GM23338 (cell line): ENCODE data around the gene PRKAR1B.

ENCODE experiments used
- CTCF ChIP-seq, 2 experiments: fragments of 200-600 bp in 1 of 2; sonication (generic) in 1 of 2; conservative IDR thresholded peaks; 2 replicates each; pipeline versions ENCODE4 v1.5.1 to v1.6.1; 2016 to 2017; ENCODE audit warnings: antibody characterized with exemption in 2 of 2, low read depth in 2 of 2, mild to moderate bottlenecking in 2 of 2, moderate library complexity in 1 of 2
- ETS1 ChIP-seq: IDR thresholded peaks from 2 replicates; pipeline ENCODE4 v1.6.1; 2016; ENCODE audit warnings: antibody characterized with exemption
- EZH2 ChIP-seq: fragments of 200-600 bp; sonication (generic); IDR thresholded peaks from one replicate; pipeline ENCODE4 v1.8.0; 2017; ENCODE audit warnings: antibody characterized with exemption, mild to moderate bottlenecking, low read depth; ENCODE audit not compliant: unreplicated experiment
- EZH2phosphoT487 ChIP-seq: fragments of 200-600 bp; sonication (generic); IDR thresholded peaks from one replicate; pipeline ENCODE4 v1.8.1; 2018; ENCODE audit warnings: antibody characterized with exemption; ENCODE audit not compliant: unreplicated experiment
- POLR2AphosphoS5 ChIP-seq: IDR thresholded peaks from 2 replicates; pipeline ENCODE4 v1.6.1; 2016; ENCODE audit warnings: antibody characterized with exemption, low read depth
- STAT1 ChIP-seq: IDR thresholded peaks from one replicate; pipeline ENCODE4 v1.6.1; 2016; ENCODE audit warnings: antibody characterized with exemption; ENCODE audit not compliant: unreplicated experiment
- TF ChIP-seq, protein P1 (sequence below): IDR thresholded peaks from one replicate; pipeline ENCODE4 v1.6.1; 2018; ENCODE audit warnings: antibody characterized with exemption; ENCODE audit not compliant: unreplicated experiment

DNA sequence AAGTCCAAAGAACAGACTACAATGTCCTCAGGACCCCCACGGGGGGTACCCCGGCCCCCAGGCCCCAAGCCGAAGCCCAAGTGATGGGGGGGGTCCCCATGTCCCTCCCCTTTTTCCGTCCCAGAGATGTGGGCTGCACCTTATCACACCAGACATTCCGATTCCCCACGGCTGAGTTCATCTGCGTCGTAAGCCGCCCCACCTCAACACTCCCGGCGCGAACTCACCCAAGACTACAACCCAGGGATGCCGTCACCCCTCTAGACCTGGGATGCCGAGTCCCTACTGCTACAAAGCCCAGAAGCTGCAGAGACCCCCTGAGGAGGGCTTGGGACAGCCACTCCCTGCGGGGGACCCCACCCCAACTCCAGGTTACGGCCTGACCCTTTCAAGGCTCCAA lies 221.9 kb downstream of the PRKAR1B start:
- TF ChIP-seq EZH2phosphoT487: no peak
- TF ChIP-seq, protein P1, sequence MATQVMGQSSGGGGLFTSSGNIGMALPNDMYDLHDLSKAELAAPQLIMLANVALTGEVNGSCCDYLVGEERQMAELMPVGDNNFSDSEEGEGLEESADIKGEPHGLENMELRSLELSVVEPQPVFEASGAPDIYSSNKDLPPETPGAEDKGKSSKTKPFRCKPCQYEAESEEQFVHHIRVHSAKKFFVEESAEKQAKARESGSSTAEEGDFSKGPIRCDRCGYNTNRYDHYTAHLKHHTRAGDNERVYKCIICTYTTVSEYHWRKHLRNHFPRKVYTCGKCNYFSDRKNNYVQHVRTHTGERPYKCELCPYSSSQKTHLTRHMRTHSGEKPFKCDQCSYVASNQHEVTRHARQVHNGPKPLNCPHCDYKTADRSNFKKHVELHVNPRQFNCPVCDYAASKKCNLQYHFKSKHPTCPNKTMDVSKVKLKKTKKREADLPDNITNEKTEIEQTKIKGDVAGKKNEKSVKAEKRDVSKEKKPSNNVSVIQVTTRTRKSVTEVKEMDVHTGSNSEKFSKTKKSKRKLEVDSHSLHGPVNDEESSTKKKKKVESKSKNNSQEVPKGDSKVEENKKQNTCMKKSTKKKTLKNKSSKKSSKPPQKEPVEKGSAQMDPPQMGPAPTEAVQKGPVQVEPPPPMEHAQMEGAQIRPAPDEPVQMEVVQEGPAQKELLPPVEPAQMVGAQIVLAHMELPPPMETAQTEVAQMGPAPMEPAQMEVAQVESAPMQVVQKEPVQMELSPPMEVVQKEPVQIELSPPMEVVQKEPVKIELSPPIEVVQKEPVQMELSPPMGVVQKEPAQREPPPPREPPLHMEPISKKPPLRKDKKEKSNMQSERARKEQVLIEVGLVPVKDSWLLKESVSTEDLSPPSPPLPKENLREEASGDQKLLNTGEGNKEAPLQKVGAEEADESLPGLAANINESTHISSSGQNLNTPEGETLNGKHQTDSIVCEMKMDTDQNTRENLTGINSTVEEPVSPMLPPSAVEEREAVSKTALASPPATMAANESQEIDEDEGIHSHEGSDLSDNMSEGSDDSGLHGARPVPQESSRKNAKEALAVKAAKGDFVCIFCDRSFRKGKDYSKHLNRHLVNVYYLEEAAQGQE: no peak
- no peak for TF ChIP-seq POLR2AphosphoS5
- no peak for TF ChIP-seq CTCF (conservative IDR thresholded peaks at IDR 0.05; ENCODE audit: low read depth in 2 of 2)
- no peak for TF ChIP-seq EZH2
- no peak for TF ChIP-seq ETS1
- no peak for TF ChIP-seq STAT1
